Esophagus muscularis mucosa (tissue), 4 donors: ENCODE data around the gene SH3PXD2B. TPM values are rescaled to one million over a fixed set of nuclear protein-coding genes. Genes with fewer than 3 reads are reported as not detected.

Source experiments
- DNase-seq: peaks from one replicate; pipeline ENCODE4 v3.0.0-alpha.2; 2017; ENCODE audit errors: extremely low spot score
- H3K27ac ChIP-seq, 4 donors: fragments of 200-600 bp; sonication (generic); replicated peaks in 1 of 4; 1 replicate in 3 of 4; 2 replicates in 1 of 4; pipeline ENCODE4 v1.5.1; 2016 to 2019; ENCODE audit warnings: mild to moderate bottlenecking in 1 of 4
- H3K27me3 ChIP-seq, 4 donors: fragments of 200-600 bp; sonication (generic); one replicate each; pipeline versions ENCODE4 v1.5.1 to v1.6.0; 2016 to 2019
- H3K36me3 ChIP-seq, 4 donors: fragments of 200-600 bp; sonication (generic); one replicate each; pipeline ENCODE4 v1.5.1; 2016 to 2019
- H3K4me1 ChIP-seq, 4 donors: fragments of 200-600 bp; sonication (generic); one replicate each; pipeline ENCODE4 v1.5.1; 2016 to 2019
- H3K4me3 ChIP-seq, 4 donors: fragments of 200-600 bp; sonication (generic); 1 replicate in 2 of 4; 2 replicates in 2 of 4; pipeline ENCODE4 v1.5.1; 2016 to 2019; ENCODE audit warnings: mild to moderate bottlenecking in 4 of 4, moderate library complexity in 1 of 4
- H3K9me3 ChIP-seq, 4 donors: fragments of 200-600 bp; sonication (generic); 1 replicate in 3 of 4; 2 replicates in 1 of 4; pipeline ENCODE4 v1.5.1; 2016 to 2019
- EP300 ChIP-seq: sonication (generic); formaldehyde crosslinking; IDR thresholded peaks from one replicate; pipeline ENCODE4 v1.6.1; 2017; ENCODE audit warnings: antibody characterized with exemption
- POLR2A ChIP-seq: fragments of 450-650 bp; IDR thresholded peaks from one replicate; pipeline ENCODE4 v1.6.1; 2017; ENCODE audit warnings: antibody characterized with exemption, moderate library complexity, mild to moderate bottlenecking, low read depth
- POLR2AphosphoS5 ChIP-seq, 2 donors: sonication (generic); formaldehyde crosslinking; IDR thresholded peaks; one replicate each; pipeline ENCODE4 v1.6.1; 2017; ENCODE audit warnings: antibody characterized with exemption in 2 of 2
- WGBS: methylation state at CpG from one replicate; pipeline ENCODE4 v1.1.5; 2018; 5-methylcytosine and 5-hydroxymethylcytosine counted together
- intact Hi-C: fragments of 100-400 bp; cut with DNase I; formaldehyde crosslinking; loops from one replicate; pipeline ENCODE4 v1.15.1; 2023
- total RNA-seq, 4 donors: library from RNA; depleted of rRNA; stranded (reverse); fragments of >200 nt; gene quantifications; one replicate each; pipeline versions ENCODE4 v1.1.0 to v1.2.1, GENCODE V29; 2016
- TF ChIP-seq, protein P1 (sequence below), 3 experiments: fragments of 200-600 bp in 2 of 3; fragments of 450-650 bp in 1 of 3; sonication (generic) in 2 of 3; IDR thresholded peaks; one replicate each; pipeline ENCODE4 v1.5.1; 2017 to 2019; ENCODE audit warnings: antibody characterized with exemption in 3 of 3, mild to moderate bottlenecking in 2 of 3, moderate library complexity in 1 of 3

Gene SH3PXD2B
- total RNA-seq, 4 donors from 2014 or later, result 41.5 to 66.5 (median 49.2) TPM

GRCh38 chr5:172311026-172311425 lies 143.3 kb downstream of the SH3PXD2B start:
- no peak for DNase-seq
- Histone ChIP-seq H3K27ac (no peak overlapping the region), H3K4me3 (no peak overlapping the region), H3K27me3 (no peaks in the 10 kb centered on the region), H3K4me1 (no peaks in the 10 kb centered on the region), H3K9me3 (no peaks in the 10 kb centered on the region), H3K36me3 (no peaks in the 10 kb centered on the region)
- intact Hi-C loops, result no loop called here
- 97% methylated on average over 7 of the region's 7 CpGs for WGBS
- TF ChIP-seq POLR2AphosphoS5 (IDR thresholded peaks at IDR 0.05) (no peak), POLR2A (no peak), EP300 (no peak)
- TF ChIP-seq, protein P1, sequence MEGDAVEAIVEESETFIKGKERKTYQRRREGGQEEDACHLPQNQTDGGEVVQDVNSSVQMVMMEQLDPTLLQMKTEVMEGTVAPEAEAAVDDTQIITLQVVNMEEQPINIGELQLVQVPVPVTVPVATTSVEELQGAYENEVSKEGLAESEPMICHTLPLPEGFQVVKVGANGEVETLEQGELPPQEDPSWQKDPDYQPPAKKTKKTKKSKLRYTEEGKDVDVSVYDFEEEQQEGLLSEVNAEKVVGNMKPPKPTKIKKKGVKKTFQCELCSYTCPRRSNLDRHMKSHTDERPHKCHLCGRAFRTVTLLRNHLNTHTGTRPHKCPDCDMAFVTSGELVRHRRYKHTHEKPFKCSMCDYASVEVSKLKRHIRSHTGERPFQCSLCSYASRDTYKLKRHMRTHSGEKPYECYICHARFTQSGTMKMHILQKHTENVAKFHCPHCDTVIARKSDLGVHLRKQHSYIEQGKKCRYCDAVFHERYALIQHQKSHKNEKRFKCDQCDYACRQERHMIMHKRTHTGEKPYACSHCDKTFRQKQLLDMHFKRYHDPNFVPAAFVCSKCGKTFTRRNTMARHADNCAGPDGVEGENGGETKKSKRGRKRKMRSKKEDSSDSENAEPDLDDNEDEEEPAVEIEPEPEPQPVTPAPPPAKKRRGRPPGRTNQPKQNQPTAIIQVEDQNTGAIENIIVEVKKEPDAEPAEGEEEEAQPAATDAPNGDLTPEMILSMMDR (IDR thresholded peaks at IDR 0.05), result no peak

- Histone ChIP-seq H3K4me1 (no peaks in the 10 kb centered on the region), H3K27ac (no peak overlapping the region), H3K27me3 (no peaks in the 10 kb centered on the region), H3K36me3 (no peaks in the 10 kb centered on the region), H3K9me3 (peaks cover 0 to 6% (median 2%) of the 10 kb centered on the region in 4 donors), H3K4me3 (no peak overlapping the region)
- TF ChIP-seq, protein P1 (IDR thresholded peaks at IDR 0.05), result no peak
- no peak for TF ChIP-seq POLR2AphosphoS5 (IDR thresholded peaks at IDR 0.05)
- TF ChIP-seq EP300, result no peak
- TF ChIP-seq POLR2A, result no peak
- WGBS, result 88% methylated on average over 2 of the region's 2 CpGs
- no peak for DNase-seq
- intact Hi-C loops, result no loop called here
Measured at GRCh38 chr5:172305380-172305779, 148.9 kb downstream of the SH3PXD2B start.

- WGBS, result 89% methylated on average over 3 of the region's 3 CpGs
- Histone ChIP-seq H3K9me3 (peaks cover 0 to 6% (median 2%) of the 10 kb centered on the region in 4 donors), H3K4me1 (no peaks in the 10 kb centered on the region), H3K4me3 (no peak overlapping the region), H3K36me3 (no peaks in the 10 kb centered on the region), H3K27ac (no peak overlapping the region), H3K27me3 (no peaks in the 10 kb centered on the region)
- DNase-seq, result no peak
- TF ChIP-seq, protein P1 (IDR thresholded peaks at IDR 0.05), result no peak
- TF ChIP-seq POLR2A (no peak), POLR2AphosphoS5 (IDR thresholded peaks at IDR 0.05) (no peak)
- intact Hi-C loops, result no loop called here
Measured at GRCh38 chr5:172303572-172304335, 150.6 kb downstream of the SH3PXD2B start.

DNA sequence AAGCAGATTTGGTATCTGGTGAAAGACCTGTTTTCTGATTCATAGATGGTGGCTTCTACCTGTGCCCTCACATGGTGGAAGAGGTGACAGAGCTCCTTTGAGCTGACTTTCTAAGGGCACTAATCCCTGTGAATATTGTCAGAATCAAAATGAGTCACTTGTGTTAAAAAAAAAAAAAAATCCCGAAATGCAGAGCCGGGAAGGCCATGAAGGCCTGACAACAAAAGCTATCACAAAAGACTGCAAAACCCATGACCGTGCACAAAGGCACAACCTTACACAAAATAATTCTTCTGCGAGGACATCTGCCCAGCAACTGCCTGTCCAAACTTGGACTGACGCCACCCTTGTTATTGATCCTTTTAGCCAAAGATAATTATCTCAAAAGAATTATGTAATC lies 151.2 kb downstream of the SH3PXD2B start:
- no peaks in the 10 kb centered on the region for H3K4me1 ChIP-seq
- no peak for DNase-seq
- no peaks in the 10 kb centered on the region for H3K27me3 ChIP-seq
- no peaks in the 10 kb centered on the region for H3K36me3 ChIP-seq
- WGBS, result 90% methylated on average over 5 of the region's 5 CpGs
- TF ChIP-seq POLR2A, result no peak
- TF ChIP-seq, protein P1 (IDR thresholded peaks at IDR 0.05), result no peak
- no peak for TF ChIP-seq EP300
- TF ChIP-seq POLR2AphosphoS5 (IDR thresholded peaks at IDR 0.05), result no peak
- no peak overlapping the region for H3K27ac ChIP-seq
- peaks cover 0 to 6% (median 2%) of the 10 kb centered on the region in 4 donors for H3K9me3 ChIP-seq
- H3K4me3 ChIP-seq, result no peak overlapping the region
- intact Hi-C loops, result no loop called here
